ENCODE measurements around the gene HDHD2.

The HDHD2 gene

GRCh38 chr18:47075098-47075883 is 75.0 kb downstream of the HDHD2 start:
- DNase-seq (ENCODE audit: extremely low read depth, low read depth): peak; percentile 51
- TF ChIP-seq CTCF (IDR thresholded peaks at IDR 0.05; ENCODE audit: low read depth, low read length, missing control alignments): no peak
- H3K4me3 ChIP-seq (replicated peaks; ENCODE audit: low read depth, low read length): no peak overlapping the region

- no peak overlapping the region for H3K4me3 ChIP-seq (replicated peaks; ENCODE audit: low read depth, low read length)
- TF ChIP-seq CTCF (IDR thresholded peaks at IDR 0.05; ENCODE audit: low read depth, low read length, missing control alignments): no peak
- no peak for DNase-seq (ENCODE audit: extremely low read depth, low read depth)
These were observed 82.7 kb downstream of the HDHD2 start for GRCh38 chr18:47067648-47068047.

GRCh38 chr18:47063096-47063495 is 87.2 kb downstream of the HDHD2 start:
- DNase-seq (ENCODE audit: extremely low read depth, low read depth): no peak
- H3K4me3 ChIP-seq (replicated peaks; ENCODE audit: low read depth, low read length): no peak overlapping the region
- TF ChIP-seq CTCF (IDR thresholded peaks at IDR 0.05; ENCODE audit: low read depth, low read length, missing control alignments): no peak

- no peak for DNase-seq (ENCODE audit: extremely low read depth, low read depth)
- no peak for TF ChIP-seq CTCF (IDR thresholded peaks at IDR 0.05; ENCODE audit: low read depth, low read length, missing control alignments)
- no peak overlapping the region for H3K4me3 ChIP-seq (replicated peaks; ENCODE audit: low read depth, low read length)
These were observed 87.8 kb downstream of the HDHD2 start for GRCh38 chr18:47062471-47062870.
